AML-193 (cell line): ENCODE measurements around the gene WNT4.

Experiments
- DNase-seq, 2 experiments: peaks; one replicate each; lab custom pipeline; 2025; lab: John Stamatoyannopoulos, UW

WNT4 gene

DNA sequence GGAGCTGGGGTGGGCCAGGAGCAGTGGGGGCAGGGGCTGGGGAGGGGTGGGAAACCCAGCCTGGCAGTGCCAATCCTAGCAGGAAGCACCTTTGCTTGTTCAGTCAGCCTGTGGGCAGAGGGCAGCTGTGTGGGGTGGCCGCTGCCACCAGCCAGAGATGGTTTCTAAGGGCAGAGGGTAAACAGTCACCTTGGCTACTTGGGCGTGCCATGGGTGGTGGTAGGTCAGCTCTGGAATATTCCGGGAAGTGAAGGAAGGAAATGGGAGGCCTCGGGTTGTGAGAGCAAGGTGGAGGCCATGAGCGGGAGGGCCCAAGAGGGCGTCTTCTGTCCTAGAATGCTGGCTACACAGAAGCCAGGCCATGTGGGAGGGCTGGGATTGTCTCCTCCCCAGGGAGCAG, 20.7 kb upstream of the WNT4 start:
- no peak for DNase-seq

GRCh38 chr1:22163137-22163536, 20.2 kb upstream of the WNT4 start:
- DNase-seq: no peak

DNA sequence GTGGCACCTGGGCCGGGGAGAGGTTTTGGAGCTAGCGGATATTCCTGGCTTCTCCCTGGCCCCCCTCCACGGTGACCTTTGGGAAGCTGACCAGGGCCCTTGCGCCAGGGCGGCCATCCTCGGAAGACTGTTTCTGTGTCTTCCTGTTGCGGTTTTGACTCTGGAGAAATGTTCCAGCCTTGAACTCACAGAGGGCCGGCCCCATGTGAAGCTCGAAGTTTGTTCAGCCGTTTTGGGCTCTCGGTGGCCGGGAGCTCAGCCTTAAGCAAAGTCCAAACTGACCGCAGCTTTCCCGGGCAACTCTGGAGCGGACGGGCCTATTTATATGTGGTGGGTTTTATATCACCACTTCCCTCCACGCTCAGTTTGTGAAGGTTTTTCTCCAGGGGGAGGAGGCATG, 17.0 kb upstream of the WNT4 start:
- no peak for DNase-seq

DNA sequence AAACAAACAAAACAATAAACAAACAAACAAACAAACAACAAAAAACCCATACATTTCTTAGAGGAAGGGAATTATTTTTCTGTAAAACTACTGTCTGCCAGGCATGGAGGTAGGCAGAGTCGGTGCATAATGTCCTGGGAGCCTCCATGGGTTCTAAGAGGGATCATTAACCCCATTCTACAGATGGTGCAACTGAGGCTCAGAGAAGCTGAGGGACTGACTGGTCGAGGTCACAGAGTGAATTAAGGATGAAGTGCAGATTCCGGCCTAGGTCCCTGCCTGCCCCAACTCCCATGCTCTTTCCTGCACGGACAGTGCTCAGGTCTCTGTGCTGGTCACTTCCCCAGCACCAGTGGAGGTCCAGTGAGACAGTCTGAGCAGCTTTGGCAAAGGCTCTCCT, 15.8 kb upstream of the WNT4 start:
- no peak for DNase-seq

GRCh38 chr1:22157359-22157966, 14.6 kb upstream of the WNT4 start:
- no peak for DNase-seq

- no peak for DNase-seq
These were observed 12.6 kb upstream of the WNT4 start for GRCh38 chr1:22155517-22155916.

GRCh38 chr1:22154626-22155025, 11.7 kb upstream of the WNT4 start:
- DNase-seq: no peak

- DNase-seq: no peak
These were observed 11.0 kb upstream of the WNT4 start for GRCh38 chr1:22153660-22154437.

DNA sequence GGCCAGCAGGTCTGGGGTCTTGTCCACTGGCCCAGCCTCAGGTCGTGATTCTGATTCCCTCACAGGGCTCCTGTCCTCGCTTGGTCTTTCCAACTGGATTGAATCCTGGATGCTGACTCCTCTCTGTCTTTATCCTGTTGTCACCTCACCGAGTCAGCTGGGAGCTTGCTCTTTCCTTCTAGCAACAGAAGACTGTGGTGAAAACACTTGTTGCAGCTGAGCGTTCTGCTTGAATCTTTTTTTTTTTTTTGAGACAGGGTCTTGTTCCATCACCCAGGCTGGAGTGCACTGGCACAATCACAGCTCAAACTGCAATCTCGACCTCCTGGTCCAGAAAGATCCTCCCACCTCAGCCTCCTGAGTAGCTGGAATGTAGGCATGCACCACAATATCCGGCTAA, 8.0 kb upstream of the WNT4 start:
- DNase-seq: no peak

DNA sequence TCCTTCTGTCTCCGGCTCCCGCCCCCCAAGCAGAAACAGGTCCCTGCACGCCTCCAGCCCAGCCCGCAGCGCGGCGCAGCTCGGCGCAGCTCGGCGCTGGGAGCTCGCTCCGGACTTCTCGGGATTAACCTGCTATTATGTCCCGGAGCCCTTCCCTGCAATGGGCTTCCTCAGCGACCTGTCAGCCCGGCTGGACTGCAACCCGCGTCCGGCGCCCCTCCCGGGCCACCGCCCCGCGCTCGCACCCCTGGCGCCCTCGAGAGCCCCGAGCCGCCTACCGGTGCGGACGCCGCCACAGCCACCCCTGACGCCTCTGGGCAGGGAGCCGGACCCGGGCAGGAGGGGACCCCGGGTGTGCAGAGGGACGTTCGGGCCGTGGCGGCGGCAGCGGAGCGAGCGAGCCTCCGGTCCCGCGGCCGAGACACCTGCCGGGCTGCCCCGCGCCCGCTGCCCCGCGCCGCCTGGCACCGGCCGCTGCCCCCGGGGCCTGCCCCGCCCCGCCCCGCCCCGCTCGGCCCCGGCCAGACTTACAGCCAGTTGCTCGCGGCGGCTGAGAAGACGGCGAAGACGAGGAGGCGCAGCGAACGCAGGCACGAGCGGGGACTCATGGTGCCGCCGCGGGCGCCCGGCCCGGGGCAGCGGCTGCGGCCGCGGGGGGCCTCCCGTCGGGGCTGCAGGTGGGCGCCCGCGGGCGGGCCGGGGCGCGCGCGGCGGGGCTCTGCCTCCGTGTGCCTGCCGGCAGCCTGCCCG, 407 bp downstream of the WNT4 start:
- DNase-seq: no peak

DNA sequence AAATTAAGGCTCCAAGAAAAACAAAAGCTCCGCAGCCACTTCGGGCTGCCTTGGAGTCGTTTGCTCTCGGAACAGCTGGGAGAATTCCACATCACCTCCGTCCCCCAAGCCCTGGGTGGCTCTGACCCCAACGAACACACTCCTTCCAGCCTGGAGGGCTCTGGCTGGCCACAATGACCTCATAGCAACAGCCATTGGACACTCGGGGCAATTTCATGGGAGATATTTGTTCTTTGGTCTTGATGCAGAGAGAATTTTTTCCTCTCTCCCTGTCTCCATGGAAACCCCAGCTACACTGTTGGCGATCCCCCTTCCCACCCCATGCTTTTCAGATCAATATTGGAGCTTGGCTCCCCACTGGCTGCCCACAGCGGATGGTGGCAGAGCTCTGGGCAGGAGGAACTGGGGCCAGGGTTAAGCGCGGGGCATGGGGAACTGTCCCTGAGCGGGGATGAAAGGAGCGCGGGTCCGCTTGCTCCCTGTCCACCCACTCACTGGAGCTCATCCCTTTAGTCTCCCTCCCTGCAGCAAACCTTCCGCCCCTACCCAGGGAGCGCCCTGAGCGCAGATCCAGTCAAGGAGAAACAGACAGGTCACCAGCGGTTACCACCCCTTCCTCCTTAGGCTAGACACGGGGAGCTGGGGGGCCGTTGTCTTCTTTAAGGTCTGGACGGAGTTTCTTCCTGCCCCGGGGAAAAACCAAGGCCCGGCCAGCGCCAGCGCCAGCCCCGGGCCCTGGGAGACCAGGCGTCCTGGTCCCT, 1.2 kb downstream of the WNT4 start:
- no peak for DNase-seq

GRCh38 chr1:22140694-22141093, 2.2 kb downstream of the WNT4 start:
- DNase-seq: no peak

GRCh38 chr1:22139817-22140216, 3.1 kb downstream of the WNT4 start:
- DNase-seq: no peak

DNA sequence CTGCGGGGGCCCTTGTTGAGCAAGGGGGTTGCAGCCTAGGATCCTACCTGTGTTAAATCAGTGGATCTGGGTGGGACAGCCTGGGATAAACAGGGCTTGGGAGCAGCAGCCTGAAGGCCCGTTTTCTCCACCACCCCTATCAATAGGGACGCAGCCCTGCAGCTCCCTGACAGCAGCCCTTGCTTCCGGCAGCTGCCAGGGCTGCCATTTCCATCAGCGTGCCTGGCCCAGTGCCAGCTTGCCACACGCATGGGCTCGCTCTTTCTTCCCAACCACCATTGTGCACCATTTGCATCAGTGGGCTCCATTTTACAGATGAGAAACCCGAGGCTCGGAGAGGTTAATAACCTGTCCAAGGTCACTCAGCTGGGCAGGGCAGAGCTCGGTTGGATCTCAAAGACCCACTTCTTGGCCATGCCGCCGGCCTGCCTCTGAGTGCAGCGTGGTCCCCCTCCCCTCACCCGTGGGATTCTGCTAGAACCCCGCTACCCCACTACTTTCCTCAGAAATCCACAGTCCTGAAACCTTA, 3.8 kb downstream of the WNT4 start:
- no peak for DNase-seq

DNA sequence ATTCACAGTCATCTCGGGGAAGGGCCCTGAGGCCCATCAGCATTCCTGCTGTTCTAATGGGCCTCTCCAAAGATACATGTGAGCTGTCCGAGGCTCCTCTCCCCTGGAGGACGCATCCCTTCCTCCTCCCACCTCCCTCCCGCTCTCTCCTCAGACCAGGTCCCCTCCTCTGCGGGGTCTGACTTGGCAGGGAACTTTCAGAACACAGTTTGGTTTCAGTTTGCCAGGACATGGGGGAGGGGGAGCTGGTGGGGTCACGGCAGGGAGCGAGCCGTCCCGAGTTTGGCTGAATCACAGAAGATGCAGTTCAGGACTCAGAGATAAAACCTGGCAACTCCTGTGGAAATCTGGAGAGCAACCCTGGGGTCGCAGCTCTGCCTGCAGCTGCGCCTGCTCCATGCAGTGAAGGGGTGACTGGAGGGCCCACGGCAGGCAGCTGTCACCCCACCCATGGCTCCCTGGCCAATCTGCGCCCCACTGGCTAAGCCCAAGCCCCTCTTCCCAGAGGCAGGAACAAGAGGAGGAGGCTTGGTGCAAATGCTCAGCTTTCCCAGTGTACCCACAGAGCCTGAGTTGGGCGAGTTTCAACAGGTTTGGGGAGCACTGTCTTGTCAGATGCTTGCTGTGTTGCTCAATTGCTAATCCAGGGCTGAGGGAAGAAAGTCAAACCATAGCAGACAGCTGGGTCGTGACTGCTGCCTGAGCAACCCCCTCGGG, 5.7 kb downstream of the WNT4 start:
- peak in 1 of 2 experiments; percentile 6 for DNase-seq

DNA sequence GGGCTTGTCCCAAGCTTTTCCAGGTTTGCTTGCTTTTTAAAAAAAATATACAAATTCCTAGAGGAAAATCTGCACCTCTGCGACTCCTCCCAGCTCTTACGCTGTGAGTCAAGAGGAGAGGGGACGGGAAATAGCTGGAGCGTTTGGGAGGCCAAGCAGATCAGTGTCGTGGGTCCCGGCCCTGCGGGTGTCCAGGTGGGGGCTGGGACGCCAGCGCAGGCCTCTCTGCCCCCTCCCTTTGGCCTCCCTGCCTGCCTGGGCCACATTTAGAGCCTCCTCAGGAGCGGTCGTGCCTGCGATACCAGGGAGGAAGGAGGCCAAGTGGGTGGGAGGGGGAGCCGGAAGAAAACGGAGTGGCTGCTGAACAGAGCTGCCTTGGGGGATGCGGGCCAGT, 9.0 kb downstream of the WNT4 start:
- no peak for DNase-seq

DNA sequence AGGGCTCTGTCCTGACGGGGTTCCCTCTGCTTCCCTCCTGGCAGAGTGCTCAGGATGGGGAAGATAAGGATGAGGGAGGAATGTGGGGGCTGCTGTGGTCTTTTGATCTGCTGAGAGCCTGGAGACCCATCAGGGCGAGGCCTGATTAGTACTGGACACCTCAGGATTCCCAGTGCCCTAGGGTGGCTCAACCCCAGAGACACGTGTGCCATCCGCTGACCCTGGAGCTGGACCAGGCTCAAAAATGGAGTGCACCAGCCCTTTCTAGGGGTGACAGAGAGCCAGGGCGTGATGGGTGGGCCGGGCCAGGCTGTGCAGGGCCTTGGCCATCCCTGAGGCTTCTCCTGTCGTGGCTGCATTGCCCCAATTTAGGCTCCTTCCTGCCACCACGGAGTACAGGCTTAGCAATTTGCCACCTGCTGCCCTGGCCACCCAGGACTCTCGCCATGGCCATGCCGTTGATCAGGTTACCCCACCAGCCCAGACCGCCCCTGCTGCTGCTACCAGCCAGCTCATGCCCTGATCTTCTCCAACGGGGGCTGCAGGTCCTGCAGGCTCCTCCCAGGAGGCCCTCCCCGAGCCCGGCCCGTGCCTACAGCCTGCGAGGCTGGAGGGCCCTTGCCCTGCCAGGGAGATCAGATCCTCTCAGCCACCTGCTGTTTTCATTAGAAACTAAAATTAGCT, 9.5 kb downstream of the WNT4 start:
- DNase-seq: no peak

- no peak for DNase-seq
These were observed 10.2 kb downstream of the WNT4 start for GRCh38 chr1:22132517-22133235.

DNA sequence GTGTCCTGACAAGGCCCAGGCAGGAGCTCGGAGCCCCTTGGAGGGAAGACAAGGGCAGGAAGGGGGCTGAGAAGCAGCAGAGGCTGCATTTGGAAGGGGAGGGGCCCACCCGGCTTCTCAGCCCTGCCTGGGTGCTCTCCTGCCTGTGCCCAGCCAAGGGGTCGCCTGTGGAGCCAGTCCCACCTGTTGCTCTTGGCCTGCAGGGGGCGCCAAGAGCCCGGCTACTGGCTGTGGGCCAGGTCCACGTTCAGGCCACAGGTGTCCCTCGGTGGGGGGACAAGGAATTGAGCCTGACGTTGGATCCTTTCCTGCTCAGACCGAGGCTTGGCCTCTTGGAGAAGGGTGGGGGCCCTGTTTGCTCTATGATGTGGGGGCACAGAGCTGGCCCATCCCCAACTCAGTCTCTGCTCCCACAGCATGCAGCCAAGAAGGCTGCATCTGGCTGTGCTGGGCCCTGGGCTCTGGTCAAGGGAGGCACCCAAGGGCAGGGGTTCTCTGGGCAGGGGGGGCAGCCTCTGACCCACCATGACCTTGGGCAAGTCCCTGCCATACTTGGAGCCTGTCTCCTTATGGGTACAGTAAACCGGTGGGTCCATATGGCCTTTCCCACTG, 10.9 kb downstream of the WNT4 start:
- peak; percentile 7 to 20 for DNase-seq

DNA sequence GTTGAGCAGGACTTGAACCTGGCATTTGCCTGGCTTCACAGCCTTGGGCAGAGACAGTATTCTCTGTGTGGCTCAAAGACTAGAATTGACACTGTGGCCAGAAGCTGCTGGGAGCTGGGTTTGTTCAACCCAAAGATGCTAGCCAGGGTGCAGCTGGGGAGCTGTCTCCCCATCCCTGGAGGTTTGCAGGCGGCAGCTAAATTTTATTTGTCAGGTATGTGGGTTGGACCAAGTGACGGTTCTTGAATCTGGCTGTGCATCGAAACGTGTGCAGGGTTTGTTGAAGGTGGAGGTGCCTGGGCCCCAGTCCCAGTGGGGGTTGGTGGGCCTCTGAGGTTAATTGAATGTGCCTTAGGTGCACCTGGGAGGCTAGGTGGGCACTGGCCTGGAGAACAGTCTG, 11.8 kb downstream of the WNT4 start:
- DNase-seq: no peak
